Measurements from ENCODE around the gene STX16.

Gene STX16

GRCh38 chr20:58650776-58651558 lies at the start of gene STX16:
TSS of gene STX16 (plus strand) at chr20:58651283. CDS start at chr20:58652007, 724 bp downstream.
- Histone ChIP-seq H3K4me3 (ENCODE audit: low read depth in 1 of 2, low read length in 2 of 2) (peak within 1 kb of the TSS; percentile 87 to 100), H3K36me3 (ENCODE audit: insufficient read depth, low read length) (peaks cover 6% of the 10 kb centered on the region), H3K27ac (ENCODE audit: low read depth, low read length) (peak within 1 kb of the TSS; percentile 95), H3K27me3 (ENCODE audit: control insufficient read depth in 1 of 2, insufficient read depth in 2 of 2, low read length in 2 of 2) (no peaks in the 10 kb centered on the region), H3K4me1 (ENCODE audit: insufficient read depth, low read length) (peaks cover 44% of the 10 kb centered on the region), H3K9ac (ENCODE audit: low read length) (peak within 1 kb of the TSS; percentile 94), H3K9me3 (ENCODE audit: low read length) (no peaks in the 10 kb centered on the region)

GRCh38 chr20:58602124-58602523 lies 49.0 kb upstream of the STX16 start:
- Histone ChIP-seq H3K27me3 (ENCODE audit: control insufficient read depth in 1 of 2, insufficient read depth in 2 of 2, low read length in 2 of 2) (no peaks in the 10 kb centered on the region), H3K9ac (ENCODE audit: low read length) (no peak overlapping the region), H3K4me1 (ENCODE audit: insufficient read depth, low read length) (peaks cover 65% of the 10 kb centered on the region), H3K36me3 (ENCODE audit: insufficient read depth, low read length) (no peaks in the 10 kb centered on the region), H3K4me3 (ENCODE audit: low read depth in 1 of 2, low read length in 2 of 2) (no peak overlapping the region), H3K9me3 (ENCODE audit: low read length) (no peaks in the 10 kb centered on the region), H3K27ac (ENCODE audit: low read depth, low read length) (peak overlapping the region; percentile 31)

DNA sequence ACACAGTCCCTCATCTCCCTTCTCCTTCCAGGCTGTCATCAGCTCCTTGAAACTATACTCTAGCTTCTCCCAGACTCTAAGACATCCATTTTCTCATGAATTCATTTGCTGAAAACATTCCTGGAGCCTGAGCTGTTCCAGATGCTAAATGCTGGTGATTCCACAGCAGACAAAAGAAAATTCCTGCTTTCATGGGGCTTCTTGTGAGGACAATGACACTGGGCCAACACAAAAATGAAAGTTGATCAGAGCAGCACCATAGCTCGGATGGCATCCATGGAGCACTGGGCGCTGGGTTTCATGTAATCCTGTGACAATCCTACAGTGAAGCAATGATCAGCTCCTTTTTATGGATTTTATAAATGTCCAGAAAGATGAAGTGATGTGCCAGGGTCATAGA lies 47.4 kb upstream of the STX16 start:
- peak overlapping the region; percentile 45 for H3K27ac ChIP-seq (ENCODE audit: low read depth, low read length)
- H3K9me3 ChIP-seq (ENCODE audit: low read length), result no peaks in the 10 kb centered on the region
- H3K9ac ChIP-seq (ENCODE audit: low read length), result no peak overlapping the region
- H3K27me3 ChIP-seq (ENCODE audit: control insufficient read depth in 1 of 2, insufficient read depth in 2 of 2, low read length in 2 of 2), result no peaks in the 10 kb centered on the region
- no peak overlapping the region for H3K4me3 ChIP-seq (ENCODE audit: low read depth in 1 of 2, low read length in 2 of 2)
- no peaks in the 10 kb centered on the region for H3K36me3 ChIP-seq (ENCODE audit: insufficient read depth, low read length)
- H3K4me1 ChIP-seq (ENCODE audit: insufficient read depth, low read length), result peaks cover 49% of the 10 kb centered on the region

GRCh38 chr20:58604128-58604881 lies 46.8 kb upstream of the STX16 start:
- Histone ChIP-seq H3K9ac (ENCODE audit: low read length) (no peak overlapping the region), H3K4me1 (ENCODE audit: insufficient read depth, low read length) (peaks cover 43% of the 10 kb centered on the region), H3K9me3 (ENCODE audit: low read length) (no peaks in the 10 kb centered on the region), H3K4me3 (ENCODE audit: low read depth in 1 of 2, low read length in 2 of 2) (no peak overlapping the region), H3K36me3 (ENCODE audit: insufficient read depth, low read length) (no peaks in the 10 kb centered on the region), H3K27ac (ENCODE audit: low read depth, low read length) (peak overlapping the region; percentile 45), H3K27me3 (ENCODE audit: control insufficient read depth in 1 of 2, insufficient read depth in 2 of 2, low read length in 2 of 2) (no peaks in the 10 kb centered on the region)

DNA sequence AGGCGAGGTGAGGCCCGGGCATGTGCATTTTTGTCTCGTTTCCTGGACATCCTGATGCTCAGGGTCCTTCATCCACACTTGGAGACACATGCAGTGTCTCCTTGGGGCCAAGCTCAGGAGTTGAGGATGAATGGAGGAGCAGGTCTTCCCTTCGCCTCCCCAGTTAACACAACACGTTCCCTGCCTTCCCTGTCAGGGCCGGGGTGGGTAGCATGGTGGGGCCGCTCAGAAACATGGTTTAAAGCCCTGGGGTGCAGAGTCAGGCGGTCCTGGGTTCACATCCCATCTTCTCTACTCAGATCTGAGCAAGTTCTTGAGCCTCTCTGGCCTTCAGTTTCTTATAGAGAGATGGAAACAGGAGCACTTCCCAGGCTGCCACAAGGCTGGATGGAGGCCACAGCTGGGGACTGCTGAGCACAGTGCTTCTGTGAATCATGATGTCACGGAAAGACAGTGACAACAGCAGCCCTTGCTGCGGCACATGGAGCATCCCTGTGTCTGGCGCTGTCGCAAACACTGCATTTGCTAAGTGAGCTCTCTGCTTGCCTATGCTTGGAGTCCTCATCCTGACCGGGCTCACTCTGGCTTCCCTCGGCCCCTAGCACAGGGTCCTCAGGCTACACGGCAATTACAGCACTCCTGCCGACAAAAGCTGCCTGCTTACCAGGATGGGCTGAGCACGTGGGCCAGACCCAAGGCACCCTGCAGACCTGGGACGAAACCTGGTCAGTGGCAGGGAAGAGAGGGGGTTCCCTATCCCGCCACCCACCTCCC lies 45.6 kb upstream of the STX16 start:
- H3K9me3 ChIP-seq (ENCODE audit: low read length), result no peaks in the 10 kb centered on the region
- H3K27me3 ChIP-seq (ENCODE audit: control insufficient read depth in 1 of 2, insufficient read depth in 2 of 2, low read length in 2 of 2), result no peaks in the 10 kb centered on the region
- H3K4me1 ChIP-seq (ENCODE audit: insufficient read depth, low read length), result peaks cover 42% of the 10 kb centered on the region
- H3K27ac ChIP-seq (ENCODE audit: low read depth, low read length), result no peak overlapping the region
- no peak overlapping the region for H3K4me3 ChIP-seq (ENCODE audit: low read depth in 1 of 2, low read length in 2 of 2)
- no peak overlapping the region for H3K9ac ChIP-seq (ENCODE audit: low read length)
- H3K36me3 ChIP-seq (ENCODE audit: insufficient read depth, low read length), result no peaks in the 10 kb centered on the region

GRCh38 chr20:58606184-58606583 lies 44.9 kb upstream of the STX16 start:
- H3K27ac ChIP-seq (ENCODE audit: low read depth, low read length), result no peak overlapping the region
- H3K36me3 ChIP-seq (ENCODE audit: insufficient read depth, low read length), result no peaks in the 10 kb centered on the region
- no peak overlapping the region for H3K9ac ChIP-seq (ENCODE audit: low read length)
- peaks cover 37% of the 10 kb centered on the region for H3K4me1 ChIP-seq (ENCODE audit: insufficient read depth, low read length)
- H3K4me3 ChIP-seq (ENCODE audit: low read depth in 1 of 2, low read length in 2 of 2), result no peak overlapping the region
- H3K27me3 ChIP-seq (ENCODE audit: control insufficient read depth in 1 of 2, insufficient read depth in 2 of 2, low read length in 2 of 2), result no peaks in the 10 kb centered on the region
- no peaks in the 10 kb centered on the region for H3K9me3 ChIP-seq (ENCODE audit: low read length)

GRCh38 chr20:58608096-58608840 lies 42.8 kb upstream of the STX16 start:
- Histone ChIP-seq H3K27ac (ENCODE audit: low read depth, low read length) (no peak overlapping the region), H3K9me3 (ENCODE audit: low read length) (no peaks in the 10 kb centered on the region), H3K4me3 (ENCODE audit: low read depth in 1 of 2, low read length in 2 of 2) (no peak overlapping the region), H3K4me1 (ENCODE audit: insufficient read depth, low read length) (peaks cover 30% of the 10 kb centered on the region), H3K36me3 (ENCODE audit: insufficient read depth, low read length) (no peaks in the 10 kb centered on the region), H3K9ac (ENCODE audit: low read length) (no peak overlapping the region), H3K27me3 (ENCODE audit: control insufficient read depth in 1 of 2, insufficient read depth in 2 of 2, low read length in 2 of 2) (no peaks in the 10 kb centered on the region)

GRCh38 chr20:58609026-58609425 lies 42.1 kb upstream of the STX16 start:
- Histone ChIP-seq H3K4me3 (ENCODE audit: low read depth in 1 of 2, low read length in 2 of 2) (no peak overlapping the region), H3K36me3 (ENCODE audit: insufficient read depth, low read length) (no peaks in the 10 kb centered on the region), H3K9ac (ENCODE audit: low read length) (no peak overlapping the region), H3K9me3 (ENCODE audit: low read length) (no peaks in the 10 kb centered on the region), H3K27me3 (ENCODE audit: control insufficient read depth in 1 of 2, insufficient read depth in 2 of 2, low read length in 2 of 2) (no peaks in the 10 kb centered on the region), H3K4me1 (ENCODE audit: insufficient read depth, low read length) (peaks cover 22% of the 10 kb centered on the region), H3K27ac (ENCODE audit: low read depth, low read length) (no peak overlapping the region)

- Histone ChIP-seq H3K27me3 (ENCODE audit: control insufficient read depth in 1 of 2, insufficient read depth in 2 of 2, low read length in 2 of 2) (no peaks in the 10 kb centered on the region), H3K4me3 (ENCODE audit: low read depth in 1 of 2, low read length in 2 of 2) (no peak overlapping the region), H3K27ac (ENCODE audit: low read depth, low read length) (no peak overlapping the region), H3K9ac (ENCODE audit: low read length) (no peak overlapping the region), H3K9me3 (ENCODE audit: low read length) (no peaks in the 10 kb centered on the region), H3K4me1 (ENCODE audit: insufficient read depth, low read length) (peaks cover 10% of the 10 kb centered on the region), H3K36me3 (ENCODE audit: insufficient read depth, low read length) (no peaks in the 10 kb centered on the region)
Observed at GRCh38 chr20:58610071-58610800, 40.8 kb upstream of the STX16 start.

DNA sequence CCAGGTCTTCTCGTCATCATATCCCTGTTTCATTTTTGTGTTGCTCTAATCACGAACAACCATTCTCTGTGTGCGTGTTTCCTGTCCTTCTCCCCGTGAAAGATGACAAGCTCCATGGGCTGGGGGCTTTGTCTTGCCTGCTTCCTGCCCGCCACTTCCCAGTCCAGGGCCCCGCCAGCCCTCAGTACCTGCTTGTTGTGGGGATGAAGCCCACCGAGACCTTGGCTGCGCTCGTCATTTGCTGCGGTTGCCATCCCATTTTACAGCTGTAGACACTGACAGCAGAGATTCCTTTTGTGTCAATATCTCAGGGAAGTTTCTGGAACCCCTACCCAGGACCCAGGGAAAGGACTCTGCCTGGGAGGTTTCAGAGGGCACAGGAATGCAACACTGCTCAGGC lies 40.3 kb upstream of the STX16 start:
- Histone ChIP-seq H3K9me3 (ENCODE audit: low read length) (no peaks in the 10 kb centered on the region), H3K27me3 (ENCODE audit: control insufficient read depth in 1 of 2, insufficient read depth in 2 of 2, low read length in 2 of 2) (no peaks in the 10 kb centered on the region), H3K9ac (ENCODE audit: low read length) (no peak overlapping the region), H3K36me3 (ENCODE audit: insufficient read depth, low read length) (no peaks in the 10 kb centered on the region), H3K4me3 (ENCODE audit: low read depth in 1 of 2, low read length in 2 of 2) (no peak overlapping the region), H3K27ac (ENCODE audit: low read depth, low read length) (no peak overlapping the region), H3K4me1 (ENCODE audit: insufficient read depth, low read length) (peaks cover 6% of the 10 kb centered on the region)
